Parathyroid adenoma (tissue), 2 donors: Measurements from ENCODE around the gene CAMK2B.

Source experiments
- H2AFZ ChIP-seq: fragments of 300-600 bp; sonication (generic); one replicate; pipeline ENCODE4 v1.7.0; 2017; ENCODE audit warnings: antibody characterized with exemption, mild to moderate bottlenecking
- H3K27ac ChIP-seq: fragments of 300-600 bp; sonication (generic); one replicate; pipeline ENCODE4 v1.7.0; 2017
- H3K27me3 ChIP-seq: fragments of 300-600 bp; sonication (generic); one replicate; pipeline ENCODE4 v1.7.0; 2017; ENCODE audit warnings: low read length; ENCODE audit not compliant: control insufficient read depth, insufficient read depth
- H3K36me3 ChIP-seq: fragments of 300-600 bp; sonication (generic); one replicate; pipeline ENCODE4 v1.7.0; 2017; ENCODE audit warnings: low read length; ENCODE audit not compliant: control insufficient read depth, insufficient read depth
- H3K4me1 ChIP-seq: fragments of 300-600 bp; sonication (generic); one replicate; pipeline ENCODE4 v1.7.0; 2017; ENCODE audit warnings: control low read depth
- H3K4me2 ChIP-seq: fragments of 300-600 bp; sonication (generic); one replicate; pipeline ENCODE4 v1.7.0; 2017; ENCODE audit warnings: low read length
- H3K4me3 ChIP-seq: fragments of 300-600 bp; sonication (generic); one replicate; pipeline ENCODE4 v1.7.0; 2017; ENCODE audit warnings: low read depth, low read length
- H3K79me2 ChIP-seq: fragments of 300-600 bp; sonication (generic); one replicate; pipeline ENCODE4 v1.7.0; 2017; ENCODE audit warnings: control low read depth
- H3K9ac ChIP-seq: fragments of 300-600 bp; sonication (generic); one replicate; pipeline ENCODE4 v1.7.0; 2017; ENCODE audit warnings: mild to moderate bottlenecking
- H3K9me3 ChIP-seq: fragments of 300-600 bp; sonication (generic); one replicate; pipeline ENCODE4 v1.7.0; 2017; ENCODE audit warnings: low read length; ENCODE audit not compliant: control insufficient read depth
- TF ChIP-seq, protein P1 (sequence below): fragments of 300-600 bp; sonication (generic); IDR thresholded peaks from one replicate; pipeline ENCODE4 v1.7.0; 2017; ENCODE audit warnings: antibody characterized with exemption, mild to moderate bottlenecking
- donor health status: primary hyperparathyroidism.

CAMK2B gene

DNA sequence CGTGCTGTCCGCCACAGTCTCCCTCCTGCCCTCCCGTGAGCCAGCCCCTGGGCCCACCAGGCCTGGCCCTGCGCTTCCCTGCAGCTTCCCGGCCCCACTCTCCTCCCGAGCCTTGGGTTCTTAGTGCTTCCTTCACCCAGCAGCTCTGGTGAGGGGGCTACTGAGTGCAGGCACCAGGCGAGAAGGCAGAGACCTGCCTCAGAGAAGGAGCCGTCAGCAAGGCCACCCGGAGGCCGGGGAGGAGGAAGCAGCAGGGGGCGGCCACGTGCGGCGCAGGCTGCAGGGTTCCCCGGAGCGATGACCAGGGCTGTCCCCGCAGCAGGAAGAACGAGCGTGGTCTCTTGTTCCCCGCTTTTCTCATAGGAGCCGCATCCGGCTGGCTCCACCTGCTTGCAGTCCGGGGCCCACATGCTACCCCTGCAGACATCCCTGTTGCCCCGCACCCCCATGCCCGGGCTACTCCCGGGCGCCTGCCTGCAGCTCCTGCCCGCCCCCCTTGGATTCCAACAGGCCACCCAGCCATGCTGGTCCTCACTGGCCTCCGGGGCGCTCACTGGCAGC, 104.1 kb downstream of the CAMK2B start:
- TF ChIP-seq, protein P1, sequence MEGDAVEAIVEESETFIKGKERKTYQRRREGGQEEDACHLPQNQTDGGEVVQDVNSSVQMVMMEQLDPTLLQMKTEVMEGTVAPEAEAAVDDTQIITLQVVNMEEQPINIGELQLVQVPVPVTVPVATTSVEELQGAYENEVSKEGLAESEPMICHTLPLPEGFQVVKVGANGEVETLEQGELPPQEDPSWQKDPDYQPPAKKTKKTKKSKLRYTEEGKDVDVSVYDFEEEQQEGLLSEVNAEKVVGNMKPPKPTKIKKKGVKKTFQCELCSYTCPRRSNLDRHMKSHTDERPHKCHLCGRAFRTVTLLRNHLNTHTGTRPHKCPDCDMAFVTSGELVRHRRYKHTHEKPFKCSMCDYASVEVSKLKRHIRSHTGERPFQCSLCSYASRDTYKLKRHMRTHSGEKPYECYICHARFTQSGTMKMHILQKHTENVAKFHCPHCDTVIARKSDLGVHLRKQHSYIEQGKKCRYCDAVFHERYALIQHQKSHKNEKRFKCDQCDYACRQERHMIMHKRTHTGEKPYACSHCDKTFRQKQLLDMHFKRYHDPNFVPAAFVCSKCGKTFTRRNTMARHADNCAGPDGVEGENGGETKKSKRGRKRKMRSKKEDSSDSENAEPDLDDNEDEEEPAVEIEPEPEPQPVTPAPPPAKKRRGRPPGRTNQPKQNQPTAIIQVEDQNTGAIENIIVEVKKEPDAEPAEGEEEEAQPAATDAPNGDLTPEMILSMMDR: no peak
- Histone ChIP-seq H3K27ac (no peak overlapping the region), H3K9me3 (no peaks in the 10 kb centered on the region), H3K4me1 (no peaks in the 10 kb centered on the region), H3K4me2 (no peak overlapping the region), H3K27me3 (no peaks in the 10 kb centered on the region), H3K36me3 (no peaks in the 10 kb centered on the region), H3K79me2 (no peaks in the 10 kb centered on the region), H3K4me3 (no peak overlapping the region), H2AFZ (no peak overlapping the region), H3K9ac (no peak overlapping the region)

DNA sequence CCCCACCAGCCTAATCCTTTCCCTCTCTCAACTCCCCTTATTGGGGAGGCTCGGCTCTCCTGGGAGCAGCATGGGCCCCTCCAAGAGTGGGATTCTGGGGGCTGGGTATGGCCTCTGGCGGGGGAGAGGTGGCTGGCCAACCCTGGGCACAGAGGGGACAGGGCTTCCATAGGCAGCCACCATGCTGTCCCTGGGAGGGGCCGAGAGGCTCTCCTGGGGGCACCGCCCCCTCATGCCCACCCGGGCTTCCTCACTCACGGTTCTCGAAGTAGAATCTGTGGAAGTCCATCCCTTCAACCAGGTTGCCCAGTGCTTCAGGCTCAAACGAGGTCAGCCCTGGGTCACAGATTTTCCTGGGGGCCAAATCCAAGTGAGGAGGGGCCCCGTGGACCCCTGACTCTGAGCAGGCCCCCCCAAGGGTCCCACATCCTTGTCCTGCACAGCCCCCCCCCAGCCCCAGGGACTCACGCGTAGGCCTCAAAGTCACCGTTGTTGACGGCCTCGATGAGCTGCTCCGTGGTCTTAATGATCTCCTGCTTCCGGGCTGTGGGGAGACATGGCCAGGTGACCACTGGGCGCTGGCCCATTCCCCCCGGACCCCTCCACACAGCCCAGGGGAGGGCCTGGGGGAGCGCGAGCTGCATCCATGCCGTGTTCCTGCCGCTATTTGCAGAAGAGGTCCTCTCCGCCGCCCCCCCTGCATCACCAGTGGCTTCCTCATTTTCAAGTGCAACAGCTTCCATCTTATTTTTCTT, 104.9 kb downstream of the CAMK2B start:
- H3K27me3 ChIP-seq: no peaks in the 10 kb centered on the region
- H2AFZ ChIP-seq: no peak overlapping the region
- H3K4me3 ChIP-seq: no peak overlapping the region
- H3K4me2 ChIP-seq: no peak overlapping the region
- H3K9ac ChIP-seq: no peak overlapping the region
- H3K4me1 ChIP-seq: peaks cover 3% of the 10 kb centered on the region
- no peak overlapping the region for H3K27ac ChIP-seq
- no peaks in the 10 kb centered on the region for H3K36me3 ChIP-seq
- H3K9me3 ChIP-seq: no peaks in the 10 kb centered on the region
- TF ChIP-seq, protein P1: no peak
- H3K79me2 ChIP-seq: no peaks in the 10 kb centered on the region

DNA sequence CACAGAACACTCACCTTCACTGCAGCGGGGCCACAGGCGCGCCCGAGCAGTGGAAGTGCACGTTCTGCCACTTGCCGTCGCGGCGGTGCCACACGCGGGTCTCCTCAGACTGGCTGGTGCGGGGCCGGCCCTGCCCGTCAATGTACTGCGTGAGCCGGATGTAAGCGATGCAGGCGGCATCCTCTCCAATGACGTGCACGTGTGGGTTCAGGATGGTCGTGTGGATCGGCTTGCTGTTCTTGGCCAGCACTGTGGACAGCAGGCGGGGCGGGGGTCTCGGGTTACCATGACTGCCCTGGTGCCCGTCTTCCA, 105.4 kb downstream of the CAMK2B start:
- H3K4me1 ChIP-seq: peaks cover 4% of the 10 kb centered on the region
- no peaks in the 10 kb centered on the region for H3K9me3 ChIP-seq
- H3K27me3 ChIP-seq: no peaks in the 10 kb centered on the region
- TF ChIP-seq, protein P1: no peak
- H2AFZ ChIP-seq: no peak overlapping the region
- no peak overlapping the region for H3K27ac ChIP-seq
- H3K36me3 ChIP-seq: no peaks in the 10 kb centered on the region
- no peaks in the 10 kb centered on the region for H3K79me2 ChIP-seq
- no peak overlapping the region for H3K4me3 ChIP-seq
- no peak overlapping the region for H3K4me2 ChIP-seq
- H3K9ac ChIP-seq: no peak overlapping the region

DNA sequence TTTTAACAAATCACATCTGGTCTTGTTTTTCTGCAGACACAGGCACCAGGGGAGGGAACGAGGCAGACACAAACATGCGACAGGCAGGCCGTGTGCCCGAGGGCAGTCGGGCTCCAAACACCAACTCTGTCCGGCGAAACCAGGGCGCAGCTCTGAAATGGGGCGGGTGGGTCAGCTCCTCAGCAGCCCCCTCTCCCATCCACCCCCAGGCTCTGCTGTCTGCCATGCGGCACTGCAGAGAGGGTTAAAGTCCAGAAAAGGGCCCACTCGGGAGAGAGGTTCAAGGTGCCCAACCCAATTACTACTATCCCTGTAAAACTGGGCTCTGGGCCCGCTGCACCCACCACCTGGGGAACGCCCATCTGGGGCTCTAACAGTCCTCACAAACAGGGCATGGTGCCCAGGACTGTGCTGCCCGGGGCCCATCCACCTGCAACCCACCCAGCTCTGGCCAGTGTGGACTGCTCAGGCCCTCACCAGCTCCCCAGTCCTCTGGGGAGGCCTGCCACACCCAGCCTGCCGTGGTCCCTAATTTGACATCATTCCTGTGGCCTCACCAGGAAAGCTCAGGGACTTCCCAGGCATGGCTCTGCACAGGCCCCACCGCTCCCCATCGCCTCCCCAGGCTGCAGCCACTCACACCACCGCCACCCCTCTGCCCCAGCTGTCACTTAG, 105.9 kb downstream of the CAMK2B start:
- peaks cover 4% of the 10 kb centered on the region for H3K4me1 ChIP-seq
- TF ChIP-seq, protein P1: no peak
- H3K9ac ChIP-seq: no peak overlapping the region

More for the DNA sequence above, 105.9 kb downstream of the CAMK2B start:
- no peaks in the 10 kb centered on the region for H3K9me3 ChIP-seq
- H3K27ac ChIP-seq: no peak overlapping the region
- H3K27me3 ChIP-seq: no peaks in the 10 kb centered on the region
- H3K79me2 ChIP-seq: no peaks in the 10 kb centered on the region
- no peaks in the 10 kb centered on the region for H3K36me3 ChIP-seq
- H3K4me2 ChIP-seq: no peak overlapping the region
- no peak overlapping the region for H2AFZ ChIP-seq
- H3K4me3 ChIP-seq: no peak overlapping the region
